GM21381 (cell line): ENCODE measurements around the gene QPCTL.
"Not testable (repeated sequence)": the region's sequence is repeated elsewhere in the genome, so short reads cannot be mapped to it uniquely, and the experiment has no call there.

Experiments
- ATAC-seq: cut with Tn5 transposase; IDR thresholded peaks from one replicate; pipeline ENCODE4 v1.9.1; 2021; ENCODE audit warnings: mild to moderate bottlenecking, moderate library complexity; ENCODE audit not compliant: unreplicated experiment

Gene QPCTL

GRCh38 chr19:45716359-45717130, 24.1 kb downstream of the QPCTL start:
- ATAC-seq = no peak

GRCh38 chr19:45717131-45717982, 24.9 kb downstream of the QPCTL start:
- peak; percentile 92 for ATAC-seq

GRCh38 chr19:45717983-45718650, 25.7 kb downstream of the QPCTL start:
- no peak for ATAC-seq

GRCh38 chr19:45720065-45720464, 27.6 kb downstream of the QPCTL start:
- ATAC-seq = not testable (repeated sequence)

- not testable (repeated sequence) for ATAC-seq
These were observed 36.2 kb downstream of the QPCTL start for GRCh38 chr19:45728683-45729082.

GRCh38 chr19:45729800-45730290, 37.4 kb downstream of the QPCTL start:
- ATAC-seq = no peak

- peak; percentile 91 for ATAC-seq
These were observed 38.2 kb downstream of the QPCTL start, which contains the start of gene FBXO46 for GRCh38 chr19:45730368-45731288. Gene FBXO46, minus strand, starts transcription at chr19:45730896. Its CDS starts 17,401 bp downstream, at chr19:45713495.

GRCh38 chr19:45733160-45733810, 40.8 kb downstream of the QPCTL start, which contains the start of gene MEIOSIN:
Gene MEIOSIN, plus strand, starts transcription at chr19:45733439. Its CDS starts 1,938 bp downstream, at chr19:45735377.
- ATAC-seq = no peak

- ATAC-seq = no peak
These were observed 47.3 kb downstream of the QPCTL start for GRCh38 chr19:45739498-45740439.

GRCh38 chr19:45742969-45743368, 50.5 kb downstream of the QPCTL start:
- ATAC-seq = no peak

- no peak for ATAC-seq
These were observed 53.1 kb downstream of the QPCTL start for GRCh38 chr19:45745606-45746005.

- no peak for ATAC-seq
These were observed 54.4 kb downstream of the QPCTL start for GRCh38 chr19:45746866-45747265.

- no peak for ATAC-seq
These were observed 55.0 kb downstream of the QPCTL start for GRCh38 chr19:45747513-45747912.

GRCh38 chr19:45751483-45751882, 59.0 kb downstream of the QPCTL start:
- ATAC-seq = not testable (repeated sequence)

GRCh38 chr19:45752639-45753038, 60.2 kb downstream of the QPCTL start:
- no peak for ATAC-seq

GRCh38 chr19:45753548-45753947, 61.1 kb downstream of the QPCTL start:
- no peak for ATAC-seq
